Heart right ventricle (tissue), 16 donors: ENCODE results near the gene PDIK1L. TPM values are rescaled to one million over a fixed set of nuclear protein-coding genes. Genes with fewer than 3 reads are reported as not detected.

Source experiments
- ATAC-seq, 8 donors: fragments of 200-7000 bp; cut with Tn5 transposase; one replicate each; pipeline ENCODE4 v1.9.1; 2020; ENCODE audit warnings: mild to moderate bottlenecking in 8 of 8, moderate library complexity in 8 of 8, moderate number of reproducible peaks in 1 of 8
- DNase-seq, 2 donors: peaks; one replicate each; pipeline ENCODE4 v3.0.0-alpha.2; 2020
- H3K27ac ChIP-seq, 10 donors: fragments of 200-600 bp; sonication (generic) in 2 of 10; one replicate each; pipeline versions ENCODE4 v1.5.0 to v1.8.0; 2020 to 2022; ENCODE audit warnings: mild to moderate bottlenecking in 3 of 10
- H3K27me3 ChIP-seq, 7 donors: fragments of 200-600 bp; one replicate each; pipeline ENCODE4 v1.8.0; 2021 to 2022; ENCODE audit warnings: mild to moderate bottlenecking in 2 of 7
- H3K36me3 ChIP-seq, 9 donors: fragments of 200-600 bp; sonication (generic) in 1 of 9; one replicate each; pipeline versions ENCODE4 v1.5.0 to v1.8.0; 2020 to 2022; ENCODE audit warnings: mild to moderate bottlenecking in 2 of 9
- H3K4me1 ChIP-seq, 9 donors: fragments of 200-600 bp; sonication (generic) in 1 of 9; one replicate each; pipeline versions ENCODE4 v1.5.0 to v1.8.0; 2020 to 2022; ENCODE audit warnings: mild to moderate bottlenecking in 4 of 9
- H3K4me3 ChIP-seq, 10 donors: fragments of 200-600 bp; sonication (generic) in 2 of 10; one replicate each; pipeline versions ENCODE4 v1.5.0 to v1.8.0; 2020 to 2022; ENCODE audit warnings: mild to moderate bottlenecking in 7 of 10, moderate library complexity in 2 of 10
- H3K9me3 ChIP-seq, 11 donors: fragments of 200-600 bp in 10 of 11; sonication (generic) in 2 of 11; one replicate each; pipeline versions ENCODE4 v1.5.0 to v1.8.0; 2013 to 2022; ENCODE audit warnings: mild to moderate bottlenecking in 2 of 11, control low read depth in 1 of 11, moderate library complexity in 1 of 11
- WGBS, 2 donors: extraction: QIAGEN DNeasy Blood & Tissue Kit; methylation state at CpG; one replicate each; pipeline ENCODE4 v1.1.7; 2013; ENCODE audit warnings: inconsistent platforms in 1 of 2; 5-methylcytosine and 5-hydroxymethylcytosine counted together
- intact Hi-C, 10 donors: fragments of 100-400 bp; cut with DNase I; formaldehyde crosslinking; loops; one replicate each; pipeline versions ENCODE4 v1.11.1 to v1.14.2; 2022
- polyA plus RNA-seq, 2 donors: library from polyadenylated mRNA; stranded (reverse); fragments of 200-250 nt; gene quantifications; one replicate each; pipeline ENCODE4 v1.2.3, GENCODE V29; 2013
- total RNA-seq, 10 donors: library from RNA; stranded (reverse); fragmentation: NEBNext Ultra II Directional in 3 of 10; extraction: Animal tissue kit (Norgen Biotek cat#: 25700) in 3 of 10; gene quantifications; one replicate each; pipeline versions ENCODE4 v1.2.1 to v1.2.4, GENCODE V29; 2021 to 2023
- TF ChIP-seq, protein P1 (sequence below), 9 donors: fragments of 200-600 bp; sonication (generic) in 2 of 9; IDR thresholded peaks; one replicate each; pipeline versions ENCODE4 v1.5.0 to v1.8.0; 2021 to 2022; ENCODE audit warnings: antibody characterized with exemption in 9 of 9, mild to moderate bottlenecking in 5 of 9, moderate library complexity in 1 of 9
- donor health status: Arrhythmogenic right ventricular cardiomyopathy.
- donor health status: ischemic (EF 13 %, LVEDD 7.1; RV severe dilation, severe dysfunction).
- donor health status: healthy with polysubstance abuse.
- donor health status: DM: no; HTN: yes; CAD: no.
- donor health status: DM: no; HTN: no; CAD: no.
- donor health status: ischemic (EF 25% LVEDD 6.9; RV normal size, moderate dysfunction).
- donor health status: ischemic (EF 25% LVEDD 5.7; RV mildly dilated, moderate dysfunction).
- donor health status: healthy.
- donor health status: DM: yes; HTN: yes; CAD: no.
- donor health status: Ischemic cardiomyopathy.
- donor health status: ischemic (EF 35%, LVEDD 5.7; RV mildly dilated, moderate dysfunction).
- donor health status: nonischemic (EF 11% LVEDD 7.7; RV severe dilation, severe dysfunction).
- donor health status: DM: yes; HTN: yes; CAD: no.
- donor health status: PGD.
- donor health status: ischemic (EF 29% LVEDD 5.4; RV normal size, mild dysfunction).
- donor health status: nonischemic (EF 23%, LVEDD 6.1; RV moderate dilation, normal function).

PDIK1L gene
- total and polyA plus RNA-seq, 12 donors = 1.6 to 8.3 (median 5.3) TPM

DNA sequence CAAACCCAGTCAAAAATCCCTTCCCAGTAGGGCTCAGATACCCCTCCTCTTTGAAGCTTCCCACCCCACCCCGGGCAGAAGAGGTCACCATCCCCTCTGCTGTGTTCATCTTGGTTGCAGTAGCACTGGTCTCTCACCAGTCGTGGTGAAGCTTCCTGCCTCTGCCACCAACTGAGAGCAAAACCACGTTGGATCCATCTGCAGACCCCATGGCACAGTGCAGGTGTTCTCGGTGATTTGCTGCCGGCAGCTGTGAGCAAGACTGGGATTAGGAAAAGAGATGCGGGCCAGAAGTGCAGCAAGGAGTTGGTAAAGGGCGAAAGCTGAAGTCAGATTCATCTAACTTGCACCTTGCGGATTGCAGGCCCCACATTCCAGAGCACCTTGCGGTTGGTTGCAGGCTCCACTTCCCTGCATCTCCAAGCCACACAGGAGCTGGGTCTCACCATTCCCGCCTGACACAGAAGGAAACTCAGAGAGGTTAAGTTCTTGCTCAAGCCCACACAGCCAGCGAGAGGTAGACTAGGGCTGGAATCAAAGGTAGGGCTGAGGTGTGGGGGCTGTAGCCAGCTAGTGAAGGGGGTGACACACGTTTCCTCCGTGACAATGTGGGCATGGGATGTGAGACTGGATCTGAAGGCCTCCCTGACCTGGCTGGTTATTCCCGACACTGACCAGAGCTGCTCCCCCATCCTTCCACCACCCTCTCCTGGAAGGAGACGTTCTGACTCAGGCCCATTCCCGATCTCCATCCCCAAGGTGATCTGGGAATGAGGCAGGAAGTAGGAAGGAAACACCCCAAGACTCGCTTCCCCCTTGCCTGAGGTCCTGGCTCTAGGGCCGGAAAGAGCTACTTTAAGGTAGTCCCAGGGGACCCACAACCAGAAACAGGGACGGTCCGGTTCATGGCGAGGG, 44.0 kb downstream of the PDIK1L start:
- Histone ChIP-seq H3K4me3 (peak overlapping the region in 9 of 10 donors; percentile 26 to 53 (median 39)), H3K4me1 (peaks cover 21 to 67% (median 51%) of the 10 kb centered on the region in 9 donors), H3K27me3 (peaks cover 0 to 50% (median 0%) of the 10 kb centered on the region in 7 donors), H3K36me3 (no peaks in the 10 kb centered on the region), H3K9me3 (no peaks in the 10 kb centered on the region), H3K27ac (peak overlapping the region; percentile 68 to 97 (median 78))
- TF ChIP-seq, protein P1, sequence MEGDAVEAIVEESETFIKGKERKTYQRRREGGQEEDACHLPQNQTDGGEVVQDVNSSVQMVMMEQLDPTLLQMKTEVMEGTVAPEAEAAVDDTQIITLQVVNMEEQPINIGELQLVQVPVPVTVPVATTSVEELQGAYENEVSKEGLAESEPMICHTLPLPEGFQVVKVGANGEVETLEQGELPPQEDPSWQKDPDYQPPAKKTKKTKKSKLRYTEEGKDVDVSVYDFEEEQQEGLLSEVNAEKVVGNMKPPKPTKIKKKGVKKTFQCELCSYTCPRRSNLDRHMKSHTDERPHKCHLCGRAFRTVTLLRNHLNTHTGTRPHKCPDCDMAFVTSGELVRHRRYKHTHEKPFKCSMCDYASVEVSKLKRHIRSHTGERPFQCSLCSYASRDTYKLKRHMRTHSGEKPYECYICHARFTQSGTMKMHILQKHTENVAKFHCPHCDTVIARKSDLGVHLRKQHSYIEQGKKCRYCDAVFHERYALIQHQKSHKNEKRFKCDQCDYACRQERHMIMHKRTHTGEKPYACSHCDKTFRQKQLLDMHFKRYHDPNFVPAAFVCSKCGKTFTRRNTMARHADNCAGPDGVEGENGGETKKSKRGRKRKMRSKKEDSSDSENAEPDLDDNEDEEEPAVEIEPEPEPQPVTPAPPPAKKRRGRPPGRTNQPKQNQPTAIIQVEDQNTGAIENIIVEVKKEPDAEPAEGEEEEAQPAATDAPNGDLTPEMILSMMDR (IDR thresholded peaks at IDR 0.05) = no peak
- intact Hi-C loops = loop anchor here in 1 of 10 donors (10.0 kb wide), 1 partner anchor 261 kb away; no protein-coding TSS in a partner anchor
- DNase-seq (peak in 1 of 2 donors; percentile 34), ATAC-seq (peak in 7 of 8 donors; percentile 12 to 56 (median 26))
- WGBS, 2 donors = 52 to 57% methylated on average over 21 of the region's 21 CpGs

DNA sequence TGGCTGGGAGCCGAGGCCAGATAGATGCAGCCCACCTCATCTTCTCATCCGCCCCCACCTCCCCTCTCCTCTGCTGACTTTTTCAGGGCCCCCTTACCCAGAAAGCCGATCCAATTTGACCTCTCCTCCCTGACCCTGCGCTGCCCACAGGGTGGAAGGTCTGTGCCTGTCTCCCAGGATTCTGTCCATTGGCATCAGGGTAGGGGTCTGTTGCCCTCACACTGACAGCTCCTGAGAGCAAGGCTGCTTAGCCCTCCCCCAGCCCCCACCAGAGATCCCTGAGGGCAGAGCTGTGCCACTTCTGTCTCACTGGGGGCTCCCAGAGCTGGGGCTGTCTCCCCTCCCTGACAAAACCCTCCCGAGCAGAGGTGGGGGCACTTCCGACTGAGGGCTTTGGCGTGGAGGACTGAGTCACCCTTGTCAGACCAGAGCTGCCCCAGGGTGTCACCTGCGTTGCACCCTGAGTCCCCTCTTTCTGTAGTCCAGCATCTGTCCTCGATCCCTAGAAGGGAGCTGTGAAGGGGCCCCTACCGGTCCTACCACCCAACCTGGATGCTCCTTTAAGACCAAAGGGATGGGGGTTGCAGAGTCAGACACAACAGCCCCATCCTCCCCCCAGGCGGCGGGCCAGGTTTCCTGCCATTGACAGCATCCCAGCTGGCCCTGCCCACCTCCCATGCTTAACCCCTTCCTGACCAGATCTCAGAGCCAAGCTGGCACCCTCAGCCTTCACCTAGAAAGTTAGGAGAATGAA, 44.8 kb downstream of the PDIK1L start:
- H3K4me1 ChIP-seq = peaks cover 28 to 76% (median 60%) of the 10 kb centered on the region in 9 donors
- H3K9me3 ChIP-seq = no peaks in the 10 kb centered on the region
- peak overlapping the region; percentile 68 to 97 (median 78) for H3K27ac ChIP-seq
- peak overlapping the region in 9 of 10 donors; percentile 26 to 53 (median 39) for H3K4me3 ChIP-seq
- TF ChIP-seq, protein P1 (IDR thresholded peaks at IDR 0.05) = no peak
- WGBS, 2 donors = 17 to 29% methylated on average over 12 of the region's 12 CpGs
- intact Hi-C loops = loop anchor here in 1 of 10 donors (10.0 kb wide), 1 partner anchor 262 kb away; no protein-coding TSS in a partner anchor
- ATAC-seq (peak in 7 of 8 donors; percentile 9 to 67 (median 49)), DNase-seq (peak; percentile 78 to 85)
- peaks cover 0 to 58% (median 0%) of the 10 kb centered on the region in 7 donors for H3K27me3 ChIP-seq
- no peaks in the 10 kb centered on the region for H3K36me3 ChIP-seq

DNA sequence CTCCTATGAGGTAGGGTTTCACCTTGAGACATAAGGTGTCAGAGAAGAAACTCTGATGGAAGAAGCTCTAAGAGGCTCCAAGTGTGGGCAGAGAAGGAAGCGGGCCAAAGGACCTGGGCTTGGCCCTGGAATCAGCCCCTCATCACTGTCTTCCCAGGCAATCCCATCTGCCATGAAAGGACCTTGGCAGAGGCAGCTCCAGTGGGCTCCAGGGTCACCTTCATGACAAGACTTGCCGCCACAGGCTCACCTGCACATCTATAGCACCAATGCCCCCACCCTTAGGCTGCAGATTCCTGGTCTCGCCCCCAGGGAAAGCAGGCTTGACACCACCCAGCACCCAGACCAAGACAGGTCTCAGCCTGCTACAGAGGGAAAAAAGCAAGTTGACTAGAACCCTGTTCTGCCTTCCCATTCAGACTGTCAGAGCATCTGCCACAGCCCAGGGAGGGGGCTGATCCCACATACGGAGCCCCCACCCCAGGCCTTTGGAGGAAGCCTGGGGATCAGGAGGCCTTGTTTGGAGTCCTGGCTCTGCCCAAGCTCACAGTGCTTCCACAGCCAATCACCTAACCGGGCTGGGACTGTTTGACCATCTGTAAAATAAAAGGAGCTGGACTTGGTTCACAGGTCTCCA, 46.8 kb downstream of the PDIK1L start:
- WGBS, 2 donors = 59 to 60% methylated on average over 5 of the region's 5 CpGs
- Histone ChIP-seq H3K4me3 (peak overlapping the region in 8 of 10 donors; percentile 51 to 70 (median 61)), H3K27me3 (peaks cover 0 to 73% (median 0%) of the 10 kb centered on the region in 7 donors), H3K4me1 (peaks cover 29 to 89% (median 65%) of the 10 kb centered on the region in 9 donors), H3K36me3 (peaks cover 0 to 6% (median 0%) of the 10 kb centered on the region in 9 donors), H3K27ac (peak overlapping the region; percentile 85 to 97 (median 93)), H3K9me3 (no peaks in the 10 kb centered on the region)
- ATAC-seq (peak in 2 of 8 donors; percentile 1), DNase-seq (no peak)
- intact Hi-C loops = loop anchor here in 2 of 10 donors (2.0 to 10.0 kb wide), 2 partner anchors 48 to 264 kb away; partner anchors contain the start of gene PDIK1L (in 1 of the 2)
- TF ChIP-seq, protein P1 (IDR thresholded peaks at IDR 0.05) = no peak
